ENCODE measurements around the gene DNMT3B. TPM values are rescaled to one million over a fixed set of nuclear protein-coding genes. Genes with fewer than 3 reads are reported as not detected.
A peak's percentile ranks its signal among the peaks of the same experiment; 100 is the strongest.

Gene DNMT3B
- total and polyA plus RNA-seq, 9 of the 15 experiments (the other 6 are each of a cell fraction or from before 2014, with no cell fraction given), result 9.3 to 74.8 (median 49.1) TPM

DNA sequence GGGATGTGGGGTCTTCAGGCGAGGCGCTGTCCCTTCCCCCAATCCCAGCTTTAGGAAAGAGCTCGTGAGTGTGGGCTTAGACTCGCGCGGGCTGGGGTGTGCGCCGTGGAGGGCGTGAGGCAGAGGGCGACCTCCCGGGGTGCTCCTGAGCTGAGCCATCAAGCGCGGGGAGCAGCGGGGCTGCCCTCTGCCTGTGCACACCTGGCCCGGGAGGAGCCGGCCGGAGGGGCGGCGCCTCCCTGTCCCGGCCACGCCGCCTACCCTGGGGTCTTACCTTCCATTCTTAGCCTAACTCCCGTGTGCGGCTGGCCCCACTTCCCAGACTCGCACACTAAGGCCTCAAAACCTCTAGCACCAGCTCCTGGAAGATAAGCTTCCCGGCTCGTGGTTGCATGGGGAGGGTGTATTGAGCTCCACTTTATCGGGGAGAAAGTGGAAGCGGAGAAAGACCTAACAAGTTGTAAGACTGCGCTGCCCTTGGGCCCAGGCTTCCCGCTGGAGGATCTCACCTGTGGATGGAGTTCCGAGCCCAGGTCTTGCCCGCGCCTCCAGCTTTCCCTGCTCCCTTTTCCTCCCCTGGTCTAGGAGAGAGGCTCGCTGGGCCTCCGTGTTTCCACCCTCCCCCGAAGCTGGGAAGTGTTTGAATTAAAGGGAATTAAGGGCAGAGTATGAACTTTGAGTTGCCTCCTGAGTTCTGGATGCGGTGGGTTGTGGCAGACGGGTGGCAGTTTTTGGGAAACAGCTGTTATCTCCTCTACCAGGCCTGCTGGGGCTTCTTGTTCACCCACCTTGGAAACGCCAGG, 1.2 kb downstream of the DNMT3B start (continued):
- TF ChIP-seq, protein P1, sequence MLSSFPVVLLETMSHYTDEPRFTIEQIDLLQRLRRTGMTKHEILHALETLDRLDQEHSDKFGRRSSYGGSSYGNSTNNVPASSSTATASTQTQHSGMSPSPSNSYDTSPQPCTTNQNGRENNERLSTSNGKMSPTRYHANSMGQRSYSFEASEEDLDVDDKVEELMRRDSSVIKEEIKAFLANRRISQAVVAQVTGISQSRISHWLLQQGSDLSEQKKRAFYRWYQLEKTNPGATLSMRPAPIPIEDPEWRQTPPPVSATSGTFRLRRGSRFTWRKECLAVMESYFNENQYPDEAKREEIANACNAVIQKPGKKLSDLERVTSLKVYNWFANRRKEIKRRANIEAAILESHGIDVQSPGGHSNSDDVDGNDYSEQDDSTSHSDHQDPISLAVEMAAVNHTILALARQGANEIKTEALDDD (IDR thresholded peaks at IDR 0.05), result no peak
- TF ChIP-seq NCOA6 (IDR thresholded peaks at IDR 0.05) (no peak), PCBP1 (IDR thresholded peaks at IDR 0.05; ENCODE audit: low read depth, low read length, poor library complexity, severe bottlenecking) (no peak), ZNF431 (CRISPR knock-in tag; IDR thresholded peaks at IDR 0.05) (no peak), TEAD4 (IDR thresholded peaks at IDR 0.05; ENCODE audit: low read length) (no peak), TEAD4 (CRISPR knock-in tag; IDR thresholded peaks at IDR 0.05; ENCODE audit: borderline replicate concordance) (peak; percentile 16; the same call in 1 of the 2 replicates), CBX8 (IDR thresholded peaks at IDR 0.05; ENCODE audit: borderline replicate concordance, extremely low read depth, low read depth, low read length, poor library complexity, severe bottlenecking) (no peak), ATF6 (CRISPR knock-in tag; IDR thresholded peaks at IDR 0.05) (no peak), SIN3A (IDR thresholded peaks at IDR 0.05; ENCODE audit: borderline replicate concordance in 2 of 2, control insufficient read depth in 1 of 2, low read depth in 2 of 2, low read length in 2 of 2) (peak; percentile 29 to 49; a peak in 1 of 4 replicates)

All from K562 (cell line).